ENCODE data around the gene KCNH3.

- TF ChIP-seq, protein P1, sequence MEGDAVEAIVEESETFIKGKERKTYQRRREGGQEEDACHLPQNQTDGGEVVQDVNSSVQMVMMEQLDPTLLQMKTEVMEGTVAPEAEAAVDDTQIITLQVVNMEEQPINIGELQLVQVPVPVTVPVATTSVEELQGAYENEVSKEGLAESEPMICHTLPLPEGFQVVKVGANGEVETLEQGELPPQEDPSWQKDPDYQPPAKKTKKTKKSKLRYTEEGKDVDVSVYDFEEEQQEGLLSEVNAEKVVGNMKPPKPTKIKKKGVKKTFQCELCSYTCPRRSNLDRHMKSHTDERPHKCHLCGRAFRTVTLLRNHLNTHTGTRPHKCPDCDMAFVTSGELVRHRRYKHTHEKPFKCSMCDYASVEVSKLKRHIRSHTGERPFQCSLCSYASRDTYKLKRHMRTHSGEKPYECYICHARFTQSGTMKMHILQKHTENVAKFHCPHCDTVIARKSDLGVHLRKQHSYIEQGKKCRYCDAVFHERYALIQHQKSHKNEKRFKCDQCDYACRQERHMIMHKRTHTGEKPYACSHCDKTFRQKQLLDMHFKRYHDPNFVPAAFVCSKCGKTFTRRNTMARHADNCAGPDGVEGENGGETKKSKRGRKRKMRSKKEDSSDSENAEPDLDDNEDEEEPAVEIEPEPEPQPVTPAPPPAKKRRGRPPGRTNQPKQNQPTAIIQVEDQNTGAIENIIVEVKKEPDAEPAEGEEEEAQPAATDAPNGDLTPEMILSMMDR (IDR thresholded peaks at IDR 0.05; ENCODE audit: insufficient read depth, low read length), result no peak
- no peak for TF ChIP-seq REST (IDR thresholded peaks at IDR 0.05; ENCODE audit: insufficient replicate concordance, low read depth)
These were observed 14.8 kb downstream of the KCNH3 start for GRCh38 chr12:49553512-49554088.
